H9 (cell line): ENCODE data around the gene TMEM219. TPM values are rescaled to one million over a fixed set of nuclear protein-coding genes. Genes with fewer than 3 reads are reported as not detected.

Source experiments
- DNase-seq: peaks from one replicate; pipeline ENCODE4 v3.0.0-alpha.2; 2017
- H2AFZ ChIP-seq: one replicate; pipeline ENCODE4 v1.6.1; 2013; ENCODE audit warnings: mild to moderate bottlenecking, low read length, control low read depth, moderate library complexity
- H2AK5ac ChIP-seq: 2 replicates; pipeline ENCODE4 v1.6.1; 2013; ENCODE audit warnings: low read length, control low read depth, mixed read lengths; ENCODE audit not compliant: insufficient read length
- H2BK120ac ChIP-seq: one replicate; pipeline ENCODE4 v1.6.1; 2013; ENCODE audit warnings: low read depth, mild to moderate bottlenecking, low read length, control low read depth, inconsistent platforms; ENCODE audit not compliant: poor library complexity, severe bottlenecking
- H2BK12ac ChIP-seq: 2 replicates; pipeline ENCODE4 v1.6.1; 2013; ENCODE audit warnings: low read length, control low read depth, mixed read lengths, low read depth; ENCODE audit not compliant: insufficient read length
- H2BK15ac ChIP-seq: 2 replicates; pipeline ENCODE4 v1.6.1; 2013; ENCODE audit warnings: low read depth, low read length, control low read depth
- H2BK20ac ChIP-seq: one replicate; pipeline ENCODE4 v1.6.1; 2013; ENCODE audit warnings: low read depth, mild to moderate bottlenecking, low read length, control low read depth, inconsistent platforms; ENCODE audit not compliant: poor library complexity, severe bottlenecking
- H2BK5ac ChIP-seq: 2 replicates; pipeline ENCODE4 v1.6.1; 2013; ENCODE audit warnings: low read length, control low read depth, mixed read lengths; ENCODE audit not compliant: insufficient read length
- H3K14ac ChIP-seq: 2 replicates; pipeline ENCODE4 v1.6.1; 2013; ENCODE audit warnings: low read length, control low read depth; ENCODE audit not compliant: insufficient read depth
- H3K18ac ChIP-seq: 2 replicates; pipeline ENCODE4 v1.6.1; 2013; ENCODE audit warnings: low read depth, mild to moderate bottlenecking, mixed read lengths, low read length, control low read depth; ENCODE audit not compliant: insufficient read length
- H3K23ac ChIP-seq: 2 replicates; pipeline ENCODE4 v1.6.1; 2013; ENCODE audit warnings: low read length, control low read depth, mixed read lengths, low read depth; ENCODE audit not compliant: insufficient read length
- H3K23me2 ChIP-seq: 2 replicates; pipeline ENCODE4 v1.6.1; 2013; ENCODE audit warnings: low read depth, mild to moderate bottlenecking, mixed read lengths, low read length, control low read depth; ENCODE audit not compliant: insufficient read length, poor library complexity, severe bottlenecking
- H3K27ac ChIP-seq: 2 replicates; pipeline ENCODE4 v1.5.1; 2013; ENCODE audit warnings: low read length, control low read depth, mixed read lengths, low read depth; ENCODE audit not compliant: insufficient read length
- H3K27me3 ChIP-seq: 2 replicates; pipeline ENCODE4 v1.6.1; 2013; ENCODE audit warnings: low read length, control low read depth, inconsistent platforms; ENCODE audit not compliant: insufficient read depth
- H3K4ac ChIP-seq: 2 replicates; pipeline ENCODE4 v1.6.1; 2013; ENCODE audit warnings: low read depth, mild to moderate bottlenecking, control low read depth, inconsistent platforms, low read length, moderate library complexity
- H3K4me1 ChIP-seq: 2 replicates; pipeline ENCODE4 v1.6.1; 2013; ENCODE audit warnings: low read length, control low read depth, inconsistent platforms; ENCODE audit not compliant: insufficient read depth
- H3K4me2 ChIP-seq: 2 replicates; pipeline ENCODE4 v1.6.1; 2013; ENCODE audit warnings: low read length, control low read depth, mixed read lengths; ENCODE audit not compliant: insufficient read length, insufficient read depth
- H3K56ac ChIP-seq: 2 replicates; pipeline ENCODE4 v1.6.1; 2013; ENCODE audit warnings: low read depth, mild to moderate bottlenecking, mixed read lengths, low read length, control low read depth; ENCODE audit not compliant: insufficient read length
- H3K79me1 ChIP-seq: 2 replicates; pipeline ENCODE4 v1.6.1; 2013; ENCODE audit warnings: low read depth, mild to moderate bottlenecking, moderate library complexity, low read length, control low read depth, inconsistent platforms; ENCODE audit not compliant: insufficient read depth, poor library complexity, severe bottlenecking
- H3K79me2 ChIP-seq: 2 replicates; pipeline ENCODE4 v1.6.1; 2013; ENCODE audit warnings: low read length, control low read depth, inconsistent platforms; ENCODE audit not compliant: insufficient read depth
- H3K9ac ChIP-seq: 2 replicates; pipeline ENCODE4 v1.6.1; 2013; ENCODE audit warnings: low read length, control low read depth, mixed read lengths; ENCODE audit not compliant: insufficient read length; ENCODE audit errors: extremely low read depth
- H3K9me3 ChIP-seq: one replicate; pipeline ENCODE4 v1.6.1; 2013; ENCODE audit warnings: low read depth, low read length, inconsistent platforms; ENCODE audit not compliant: control insufficient read depth
- H3T11ph ChIP-seq: one replicate; pipeline ENCODE4 v1.6.1; 2013; ENCODE audit warnings: mild to moderate bottlenecking, low read length, control low read depth, inconsistent platforms
- H4K20me1 ChIP-seq: one replicate; pipeline ENCODE4 v1.6.1; 2013; ENCODE audit not compliant: control insufficient read depth, insufficient read length, insufficient read depth
- H4K5ac ChIP-seq: 2 replicates; pipeline ENCODE4 v1.6.1; 2013; ENCODE audit warnings: low read depth, mild to moderate bottlenecking, mixed read lengths, low read length, control low read depth; ENCODE audit not compliant: insufficient read length
- H4K8ac ChIP-seq: replicated peaks from 2 replicates; pipeline ENCODE4 v1.6.1; 2013; ENCODE audit warnings: low read length, control low read depth, mixed read lengths, low read depth; ENCODE audit not compliant: insufficient read length
- H4K91ac ChIP-seq: 2 replicates; pipeline ENCODE4 v1.6.1; 2013; ENCODE audit warnings: low read depth, mild to moderate bottlenecking, moderate library complexity, mixed read lengths, low read length, control low read depth; ENCODE audit not compliant: insufficient read length
- H3K27ac Mint-ChIP-seq, 3 experiments: 2 replicates in 2 of 3; 3 replicates in 1 of 3; pipeline ENCODE4 v1.8.0; 2020 to 2021; ENCODE audit warnings: mixed read lengths in 3 of 3, mild to moderate bottlenecking in 1 of 3, moderate library complexity in 1 of 3
- H3K27me3 Mint-ChIP-seq: 2 replicates; pipeline ENCODE4 v1.8.0; 2021; ENCODE audit warnings: low read depth, mild to moderate bottlenecking, moderate library complexity, mixed read lengths
- H3K36me3 Mint-ChIP-seq, 3 experiments: 2 replicates in 2 of 3; 3 replicates in 1 of 3; pipeline ENCODE4 v1.8.0; 2020 to 2021; ENCODE audit warnings: low read depth in 3 of 3, mixed read lengths in 3 of 3; ENCODE audit not compliant: insufficient read depth in 1 of 3
- H3K4me1 Mint-ChIP-seq, 2 experiments: 2 replicates each; pipeline ENCODE4 v1.8.0; 2020; ENCODE audit warnings: mixed read lengths in 2 of 2
- H3K4me3 Mint-ChIP-seq, 2 experiments: 2 replicates in 1 of 2; 3 replicates in 1 of 2; pipeline ENCODE4 v1.8.0; 2020 to 2021; ENCODE audit warnings: mild to moderate bottlenecking in 2 of 2, mixed read lengths in 2 of 2, moderate library complexity in 1 of 2
- H3K9me3 Mint-ChIP-seq, 2 experiments: 2 replicates in 1 of 2; 3 replicates in 1 of 2; pipeline ENCODE4 v1.8.0; 2020; ENCODE audit warnings: mild to moderate bottlenecking in 2 of 2, mixed read lengths in 2 of 2, moderate library complexity in 1 of 2
- WGBS: extraction: QIAGEN DNeasy Blood & Tissue Kit; methylation state at CpG from one replicate; pipeline ENCODE4 v1.1.7; 2013; ENCODE audit warnings: missing lambda C conversion rate, low lambda C conversion rate, mixed read lengths; ENCODE audit not compliant: insufficient read length; ENCODE audit errors: extremely low coverage; 5-methylcytosine and 5-hydroxymethylcytosine counted together
- total RNA-seq: library from RNA; stranded (reverse); gene quantifications from 2 replicates; pipeline ENCODE4 v1.2.1, GENCODE V29; 2021
- TF ChIP-seq, protein P1 (sequence below): fragments of 200-600 bp; sonication (generic); conservative IDR thresholded peaks from 3 replicates; pipeline ENCODE4 v1.8.0; 2021; ENCODE audit warnings: antibody characterized with exemption, mild to moderate bottlenecking

TMEM219 gene
- total RNA-seq, 1 experiment from 2014 or later = 89.1 TPM

DNA sequence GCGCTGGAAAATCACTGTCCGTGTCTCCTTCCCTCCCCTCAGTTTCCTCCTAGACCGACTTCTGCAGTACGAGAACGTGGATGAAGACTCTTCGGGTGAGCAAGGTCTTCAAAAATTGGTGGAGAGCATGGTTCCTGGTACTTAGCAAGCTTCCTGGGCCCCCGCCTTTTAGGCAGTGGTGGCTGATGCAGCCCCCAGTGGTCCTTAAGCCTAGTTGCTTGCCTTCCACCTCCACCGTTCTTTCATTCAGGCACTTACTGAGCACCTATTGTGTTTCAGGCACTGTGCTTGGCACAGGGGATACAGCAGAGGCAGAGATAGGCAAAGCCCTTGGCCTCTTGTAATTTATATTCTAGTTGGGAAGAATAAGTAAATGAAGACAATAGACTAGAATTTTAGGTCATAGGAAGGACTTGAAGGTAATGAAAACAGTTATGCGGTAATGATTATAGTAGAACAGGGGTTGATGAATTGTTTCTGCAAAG, 34.9 kb downstream of the TMEM219 start:
- no peak overlapping the region for H4K91ac ChIP-seq
- H3K23ac ChIP-seq = no peak overlapping the region
- TF ChIP-seq, protein P1, sequence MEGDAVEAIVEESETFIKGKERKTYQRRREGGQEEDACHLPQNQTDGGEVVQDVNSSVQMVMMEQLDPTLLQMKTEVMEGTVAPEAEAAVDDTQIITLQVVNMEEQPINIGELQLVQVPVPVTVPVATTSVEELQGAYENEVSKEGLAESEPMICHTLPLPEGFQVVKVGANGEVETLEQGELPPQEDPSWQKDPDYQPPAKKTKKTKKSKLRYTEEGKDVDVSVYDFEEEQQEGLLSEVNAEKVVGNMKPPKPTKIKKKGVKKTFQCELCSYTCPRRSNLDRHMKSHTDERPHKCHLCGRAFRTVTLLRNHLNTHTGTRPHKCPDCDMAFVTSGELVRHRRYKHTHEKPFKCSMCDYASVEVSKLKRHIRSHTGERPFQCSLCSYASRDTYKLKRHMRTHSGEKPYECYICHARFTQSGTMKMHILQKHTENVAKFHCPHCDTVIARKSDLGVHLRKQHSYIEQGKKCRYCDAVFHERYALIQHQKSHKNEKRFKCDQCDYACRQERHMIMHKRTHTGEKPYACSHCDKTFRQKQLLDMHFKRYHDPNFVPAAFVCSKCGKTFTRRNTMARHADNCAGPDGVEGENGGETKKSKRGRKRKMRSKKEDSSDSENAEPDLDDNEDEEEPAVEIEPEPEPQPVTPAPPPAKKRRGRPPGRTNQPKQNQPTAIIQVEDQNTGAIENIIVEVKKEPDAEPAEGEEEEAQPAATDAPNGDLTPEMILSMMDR = no peak
- no peaks in the 10 kb centered on the region for H3K27me3 ChIP-seq
- no peak overlapping the region for H4K5ac ChIP-seq
- Mint-ChIP-seq H3K4me1 (peaks cover 15 to 37% of the 10 kb centered on the region in 2 experiments), H3K9me3 (no peaks in the 10 kb centered on the region; a peak in 1 of 5 replicates), H3K27ac (peak overlapping the region in 2 of 3 experiments; percentile 91 to 99; a peak in 3 of 7 replicates), H3K4me3 (peak overlapping the region; percentile 97 to 98), H3K36me3 (peaks cover 15 to 54% (median 26%) of the 10 kb centered on the region in 3 experiments), H3K27me3 (no peaks in the 10 kb centered on the region; the same call in 1 of the 2 replicates)
- no peak overlapping the region for H2BK20ac ChIP-seq
- H2BK12ac ChIP-seq = no peak overlapping the region
- no peak overlapping the region for H3K14ac ChIP-seq
- H2BK120ac ChIP-seq = no peak overlapping the region
- H2BK5ac ChIP-seq = no peak overlapping the region
- no peaks in the 10 kb centered on the region for H3K9me3 ChIP-seq
- peaks cover 14% of the 10 kb centered on the region for H3K23me2 ChIP-seq
- no peak overlapping the region for H3K27ac ChIP-seq
- no peaks in the 10 kb centered on the region; the same call in 1 of the 2 replicates for H3K79me2 ChIP-seq
- peak overlapping the region; percentile 59 for H3K9ac ChIP-seq
- H3K56ac ChIP-seq = no peak overlapping the region
- H2BK15ac ChIP-seq = no peak overlapping the region
- H2AFZ ChIP-seq = no peak overlapping the region
- H4K20me1 ChIP-seq = no peaks in the 10 kb centered on the region
- no peaks in the 10 kb centered on the region for H3K79me1 ChIP-seq
- no peak overlapping the region for H3K4ac ChIP-seq
- DNase-seq = no peak
- no peak overlapping the region for H2AK5ac ChIP-seq
- 0 out of 2 replicates have a peak, but pooled peaks cover 2% of the 10 kb centered on the region for H3K4me1 ChIP-seq
- no peak overlapping the region for H3T11ph ChIP-seq
- H4K8ac ChIP-seq = no peak overlapping the region
- H3K4me2 ChIP-seq = peak overlapping the region; percentile 92
- WGBS = no CpG with 5 or more reads among the region's 9 CpGs
- H3K18ac ChIP-seq = no peak overlapping the region
